Stimulated activated CD8-positive, alpha-beta memory T cell treated with anti-CD3 and anti-CD28 coated beads, Interleukin-2, amount 100 ng/mL, for 1 hour (primary cell): ENCODE results near the gene ZFC3H1.

Experiments used
- DNase-seq, 2 donors: peaks; one replicate each; pipeline ENCODE4 v3.0.0-alpha.2; 2020; ENCODE audit warnings: low read depth in 2 of 2

The ZFC3H1 gene

GRCh38 chr12:71627438-71628002 is 36.1 kb downstream of the ZFC3H1 start:
- DNase-seq, result no peak

- no peak for DNase-seq
These were observed 36.9 kb downstream of the ZFC3H1 start for GRCh38 chr12:71626768-71627167.

- no peak for DNase-seq
These were observed 37.5 kb downstream of the ZFC3H1 start for GRCh38 chr12:71626098-71626497.

GRCh38 chr12:71625476-71625875 is 38.2 kb downstream of the ZFC3H1 start:
- no peak for DNase-seq

GRCh38 chr12:71621938-71622337 is 41.7 kb downstream of the ZFC3H1 start:
- no peak for DNase-seq

- no peak for DNase-seq
These were observed 53.4 kb downstream of the ZFC3H1 start for GRCh38 chr12:71610031-71610795.

GRCh38 chr12:71607494-71608330 is 55.9 kb downstream of the ZFC3H1 start:
- DNase-seq, result no peak

GRCh38 chr12:71605039-71605438 is 58.6 kb downstream of the ZFC3H1 start:
- DNase-seq, result no peak

GRCh38 chr12:71602761-71603577 is 60.7 kb downstream of the ZFC3H1 start:
- no peak for DNase-seq

GRCh38 chr12:71601546-71601945 is 62.1 kb downstream of the ZFC3H1 start:
- no peak for DNase-seq

GRCh38 chr12:71599210-71599609 is 64.4 kb downstream of the ZFC3H1 start:
- no peak for DNase-seq

- no peak for DNase-seq
These were observed 69.3 kb downstream of the ZFC3H1 start for GRCh38 chr12:71594214-71594948.

- DNase-seq, result no peak
These were observed 70.8 kb downstream of the ZFC3H1 start for GRCh38 chr12:71592841-71593240.

GRCh38 chr12:71591601-71592000 is 72.0 kb downstream of the ZFC3H1 start:
- no peak for DNase-seq

GRCh38 chr12:71589478-71589881 is 74.2 kb downstream of the ZFC3H1 start:
- DNase-seq, result no peak

GRCh38 chr12:71587012-71587411 is 76.6 kb downstream of the ZFC3H1 start:
- DNase-seq, result no peak

GRCh38 chr12:71585218-71585617 is 78.4 kb downstream of the ZFC3H1 start:
- no peak for DNase-seq

- no peak for DNase-seq
These were observed 79.3 kb downstream of the ZFC3H1 start for GRCh38 chr12:71584356-71584755.

GRCh38 chr12:71582925-71583324 is 80.7 kb downstream of the ZFC3H1 start:
- no peak for DNase-seq

- no peak for DNase-seq
These were observed 82.4 kb downstream of the ZFC3H1 start for GRCh38 chr12:71581206-71581605.

- DNase-seq, result no peak
These were observed 84.9 kb downstream of the ZFC3H1 start for GRCh38 chr12:71578694-71579258.
